Activated T-cell treated with anti-CD3 and anti-CD28 coated beads, Interleukin-2, amount 50 U/mL, for 4 hours (primary cell): Measurements from ENCODE around the gene PODN. TPM values are rescaled to one million over a fixed set of nuclear protein-coding genes. Genes with fewer than 3 reads are reported as not detected.

Source experiments
- ATAC-seq, 2 donors: fragments of 200-7000 bp; cut with Tn5 transposase; one replicate each; pipeline ENCODE4 v1.10.0; 2021
- DNase-seq: peaks from one replicate; pipeline ENCODE4 v3.0.0-alpha.2; 2020
- H3K27me3 Mint-ChIP-seq: one replicate; pipeline ENCODE4 v1.8.0; 2021; ENCODE audit warnings: low read depth, mixed read lengths
- H3K36me3 Mint-ChIP-seq: one replicate; pipeline ENCODE4 v1.8.0; 2022; ENCODE audit warnings: mixed read lengths; ENCODE audit not compliant: insufficient read depth
- H3K4me1 Mint-ChIP-seq: one replicate; pipeline ENCODE4 v1.8.0; 2021; ENCODE audit warnings: low read depth, mixed read lengths
- H3K4me3 Mint-ChIP-seq: one replicate; pipeline ENCODE4 v1.8.0; 2021; ENCODE audit warnings: mild to moderate bottlenecking, moderate library complexity, mixed read lengths
- H3K9me3 Mint-ChIP-seq: one replicate; pipeline ENCODE4 v1.8.0; 2021; ENCODE audit warnings: mixed read lengths
- total RNA-seq, 3 donors: library from RNA; stranded (reverse); gene quantifications; one replicate each; pipeline ENCODE4 v1.2.1, GENCODE V29; 2021

PODN gene
- total RNA-seq, 3 donors from 2014 or later, result 0.11 to 0.23 TPM; not detected in 1

- ATAC-seq (no peak), DNase-seq (no peak)
- Mint-ChIP-seq H3K4me1 (peaks cover 2% of the 10 kb centered on the region), H3K36me3 (peaks cover 23% of the 10 kb centered on the region), H3K4me3 (no peak overlapping the region), H3K27me3 (no peaks in the 10 kb centered on the region), H3K9me3 (no peaks in the 10 kb centered on the region)
Observed at GRCh38 chr1:53038566-53038965, 23.4 kb upstream of the PODN start.

- no peak overlapping the region for H3K4me3 Mint-ChIP-seq
- no peak for DNase-seq
- no peaks in the 10 kb centered on the region for H3K27me3 Mint-ChIP-seq
- ATAC-seq, result no peak
- peaks cover 31% of the 10 kb centered on the region for H3K36me3 Mint-ChIP-seq
- peaks cover 4% of the 10 kb centered on the region for H3K4me1 Mint-ChIP-seq
- H3K9me3 Mint-ChIP-seq, result no peaks in the 10 kb centered on the region
Observed at GRCh38 chr1:53043271-53043670, 18.7 kb upstream of the PODN start.

- no peak overlapping the region for H3K4me3 Mint-ChIP-seq
- DNase-seq (no peak), ATAC-seq (no peak)
- H3K4me1 Mint-ChIP-seq, result peaks cover 4% of the 10 kb centered on the region
- no peaks in the 10 kb centered on the region for H3K9me3 Mint-ChIP-seq
- H3K36me3 Mint-ChIP-seq, result peaks cover 34% of the 10 kb centered on the region
- no peaks in the 10 kb centered on the region for H3K27me3 Mint-ChIP-seq
Observed at GRCh38 chr1:53044926-53045325, 17.1 kb upstream of the PODN start.

- no peak for DNase-seq
- Mint-ChIP-seq H3K4me1 (peaks cover 4% of the 10 kb centered on the region), H3K4me3 (no peak overlapping the region), H3K9me3 (no peaks in the 10 kb centered on the region), H3K27me3 (no peaks in the 10 kb centered on the region), H3K36me3 (peaks cover 28% of the 10 kb centered on the region)
- no peak for ATAC-seq
Observed at GRCh38 chr1:53046930-53047329, 15.1 kb upstream of the PODN start.

- ATAC-seq (peak; percentile 58 to 62), DNase-seq (no peak)
- Mint-ChIP-seq H3K9me3 (no peaks in the 10 kb centered on the region), H3K4me3 (no peak overlapping the region), H3K27me3 (no peaks in the 10 kb centered on the region), H3K36me3 (peaks cover 32% of the 10 kb centered on the region), H3K4me1 (peaks cover 4% of the 10 kb centered on the region)
Observed at GRCh38 chr1:53047737-53048736, 14.0 kb upstream of the PODN start.

GRCh38 chr1:53048960-53049573 lies 12.9 kb upstream of the PODN start:
- Mint-ChIP-seq H3K27me3 (no peaks in the 10 kb centered on the region), H3K36me3 (peaks cover 40% of the 10 kb centered on the region), H3K9me3 (no peaks in the 10 kb centered on the region), H3K4me3 (no peak overlapping the region), H3K4me1 (peaks cover 4% of the 10 kb centered on the region)
- ATAC-seq (no peak), DNase-seq (no peak)

- Mint-ChIP-seq H3K4me3 (no peak overlapping the region), H3K27me3 (no peaks in the 10 kb centered on the region), H3K36me3 (peaks cover 38% of the 10 kb centered on the region), H3K4me1 (peaks cover 4% of the 10 kb centered on the region), H3K9me3 (no peaks in the 10 kb centered on the region)
- ATAC-seq (no peak), DNase-seq (no peak)
Observed at GRCh38 chr1:53049574-53049967, 12.4 kb upstream of the PODN start.

- no peaks in the 10 kb centered on the region for H3K9me3 Mint-ChIP-seq
- no peaks in the 10 kb centered on the region for H3K27me3 Mint-ChIP-seq
- DNase-seq, result no peak
- no peak for ATAC-seq
- H3K4me3 Mint-ChIP-seq, result no peak overlapping the region
- peaks cover 38% of the 10 kb centered on the region for H3K36me3 Mint-ChIP-seq
- H3K4me1 Mint-ChIP-seq, result peaks cover 4% of the 10 kb centered on the region
Observed at GRCh38 chr1:53050310-53050709, 11.7 kb upstream of the PODN start.

GRCh38 chr1:53051676-53052075 lies 10.3 kb upstream of the PODN start:
- no peaks in the 10 kb centered on the region for H3K27me3 Mint-ChIP-seq
- H3K4me3 Mint-ChIP-seq, result no peak overlapping the region
- H3K36me3 Mint-ChIP-seq, result peaks cover 40% of the 10 kb centered on the region
- H3K9me3 Mint-ChIP-seq, result no peaks in the 10 kb centered on the region
- ATAC-seq (no peak), DNase-seq (no peak)
- H3K4me1 Mint-ChIP-seq, result peaks cover 4% of the 10 kb centered on the region

- no peaks in the 10 kb centered on the region for H3K9me3 Mint-ChIP-seq
- no peaks in the 10 kb centered on the region for H3K4me1 Mint-ChIP-seq
- DNase-seq (no peak), ATAC-seq (no peak)
- no peak overlapping the region for H3K4me3 Mint-ChIP-seq
- peaks cover 16% of the 10 kb centered on the region for H3K36me3 Mint-ChIP-seq
- H3K27me3 Mint-ChIP-seq, result peaks cover 14% of the 10 kb centered on the region
Observed at GRCh38 chr1:53057127-53057526, 4.9 kb upstream of the PODN start.

- Mint-ChIP-seq H3K9me3 (no peaks in the 10 kb centered on the region), H3K4me3 (no peak overlapping the region), H3K27me3 (peaks cover 40% of the 10 kb centered on the region), H3K4me1 (peaks cover 6% of the 10 kb centered on the region), H3K36me3 (no peaks in the 10 kb centered on the region)
- no peak for ATAC-seq
- no peak for DNase-seq
Observed at GRCh38 chr1:53060579-53060978, 1.4 kb upstream of the PODN start.

GRCh38 chr1:53061123-53061858 lies 722 bp upstream of the PODN start:
- Mint-ChIP-seq H3K36me3 (no peaks in the 10 kb centered on the region), H3K27me3 (peaks cover 42% of the 10 kb centered on the region), H3K4me3 (peak overlapping the region; percentile 54), H3K4me1 (peaks cover 6% of the 10 kb centered on the region), H3K9me3 (no peaks in the 10 kb centered on the region)
- no peak for DNase-seq
- ATAC-seq, result no peak

GRCh38 chr1:53062708-53063591 lies 937 bp downstream of the PODN start:
- Mint-ChIP-seq H3K4me1 (peaks cover 6% of the 10 kb centered on the region), H3K9me3 (no peaks in the 10 kb centered on the region), H3K36me3 (no peaks in the 10 kb centered on the region), H3K27me3 (peaks cover 42% of the 10 kb centered on the region), H3K4me3 (peak overlapping the region; percentile 47)
- DNase-seq (no peak), ATAC-seq (peak; percentile 13 to 39)
